Fibroblast of skin of scalp (primary cell): ENCODE measurements around the gene KHDRBS1. TPM values are rescaled to one million over a fixed set of nuclear protein-coding genes. Genes with fewer than 3 reads are reported as not detected.
"Not testable (repeated sequence)": the region's sequence is repeated elsewhere in the genome, so short reads cannot be mapped to it uniquely, and the experiment has no call there.

ENCODE experiments used
- DNase-seq: peaks from one replicate; pipeline ENCODE4 v3.0.0-alpha.2; 2013
- polyA plus RNA-seq, 2 experiments: library from polyadenylated mRNA; unstranded; fragments of 120-200 nt; gene quantifications; one replicate each; pipeline ENCODE4 v1.2.1, GENCODE V29; 2013; ENCODE audit not compliant: insufficient read length in 2 of 2

KHDRBS1 gene
- 148 TPM for polyA plus RNA-seq (2013, experiment 1 of 2; ENCODE audit: insufficient read length)
- polyA plus RNA-seq (2013, experiment 2 of 2; ENCODE audit: insufficient read length), result 147 TPM

GRCh38 chr1:32013386-32014198, at the start of gene KHDRBS1:
TSS of gene KHDRBS1 (plus strand) at chr1:32013868. CDS start at chr1:32013996, 128 bp downstream.
- DNase-seq, result peak; percentile 99

- no peak for DNase-seq
Observed at GRCh38 chr1:31970873-31971272, 42.8 kb upstream of the KHDRBS1 start.

- DNase-seq, result peak; percentile 45
Observed at GRCh38 chr1:31976401-31976800, 37.3 kb upstream of the KHDRBS1 start.

- peak; percentile 93 for DNase-seq
Observed at GRCh38 chr1:31977385-31978131, 36.1 kb upstream of the KHDRBS1 start.

GRCh38 chr1:31978843-31979400, 34.7 kb upstream of the KHDRBS1 start:
- peak; percentile 89 for DNase-seq

GRCh38 chr1:31980835-31981455, 32.7 kb upstream of the KHDRBS1 start:
- no peak for DNase-seq

GRCh38 chr1:31981456-31981839, 32.2 kb upstream of the KHDRBS1 start:
- no peak for DNase-seq

GRCh38 chr1:31981972-31982371, 31.7 kb upstream of the KHDRBS1 start:
- DNase-seq, result peak; percentile 14

- DNase-seq, result peak; percentile 48
Observed at GRCh38 chr1:31984419-31985347, 29.0 kb upstream of the KHDRBS1 start.

GRCh38 chr1:31985430-31985829, 28.2 kb upstream of the KHDRBS1 start:
- DNase-seq, result peak; percentile 18

- peak; percentile 65 for DNase-seq
Observed at GRCh38 chr1:31987135-31987619, 26.5 kb upstream of the KHDRBS1 start.

GRCh38 chr1:31989964-31990363, 23.7 kb upstream of the KHDRBS1 start:
- DNase-seq, result no peak

GRCh38 chr1:31991182-31991581, 22.5 kb upstream of the KHDRBS1 start:
- no peak for DNase-seq

GRCh38 chr1:31995263-31995662, 18.4 kb upstream of the KHDRBS1 start:
- DNase-seq, result no peak

GRCh38 chr1:31996121-31996520, 17.5 kb upstream of the KHDRBS1 start:
- DNase-seq, result not testable (repeated sequence)

GRCh38 chr1:32001863-32002262, 11.8 kb upstream of the KHDRBS1 start:
- no peak for DNase-seq

GRCh38 chr1:32002285-32002684, 11.4 kb upstream of the KHDRBS1 start:
- not testable (repeated sequence) for DNase-seq

- no peak for DNase-seq
Observed at GRCh38 chr1:32005522-32005921, 8.1 kb upstream of the KHDRBS1 start.

- DNase-seq, result no peak
Observed at GRCh38 chr1:32007591-32007940, 6.1 kb upstream of the KHDRBS1 start.

GRCh38 chr1:32010246-32010645, 3.4 kb upstream of the KHDRBS1 start:
- no peak for DNase-seq

- no peak for DNase-seq
Observed at GRCh38 chr1:32012709-32013385, 821 bp upstream of the KHDRBS1 start.
